Pancreas (tissue), 10 donors: ENCODE measurements around the gene ZMYND8. TPM values are rescaled to one million over a fixed set of nuclear protein-coding genes. Genes with fewer than 3 reads are reported as not detected.
"Not testable (repeated sequence)": the region's sequence is repeated elsewhere in the genome, so short reads cannot be mapped to it uniquely, and the experiment has no call there.

Experiments used
- ATAC-seq, 4 donors: fragments of 200-7000 bp; cut with Tn5 transposase; one replicate each; pipeline versions ENCODE4 v1.8.0 to v1.9.1; 2020; ENCODE audit warnings: mild to moderate bottlenecking in 4 of 4, moderate library complexity in 4 of 4
- DNase-seq, 6 donors: peaks; one replicate each; pipeline ENCODE4 v3.0.0-alpha.2; 2020
- FAIRE-seq: peaks from 2 replicates; lab custom pipeline; 2012; peaks lifted over from hg19 to GRCh38; lab: Jason Lieb, UNC
- H3K27ac ChIP-seq, 4 donors: fragments of 200-600 bp; sonication (generic); 1 replicate in 3 of 4; 2 replicates in 1 of 4; pipeline versions ENCODE4 v1.5.0 to v1.8.0; 2020
- H3K27me3 ChIP-seq, 4 donors: fragments of 200-600 bp; one replicate each; pipeline ENCODE4 v1.8.0; 2021
- H3K36me3 ChIP-seq, 3 donors: fragments of 200-600 bp; sonication (generic) in 1 of 3; one replicate each; pipeline versions ENCODE4 v1.5.0 to v1.8.0; 2020 to 2021
- H3K4me1 ChIP-seq, 3 donors: fragments of 200-600 bp; one replicate each; pipeline ENCODE4 v1.8.0; 2021
- H3K4me3 ChIP-seq, 4 donors: fragments of 200-600 bp; sonication (generic) in 2 of 4; one replicate each; pipeline versions ENCODE4 v1.5.0 to v1.8.0; 2020 to 2021
- H3K9me3 ChIP-seq, 4 donors: fragments of 200-600 bp; one replicate each; pipeline ENCODE4 v1.8.0; 2021
- CTCF ChIP-seq, 4 donors: fragments of 200-600 bp; sonication (generic) in 3 of 4; IDR thresholded peaks; one replicate each; pipeline versions ENCODE4 v1.5.0 to v1.8.0; 2021; ENCODE audit warnings: antibody characterized with exemption in 4 of 4
- WGBS, 2 donors: extraction: QIAGEN DNeasy Blood & Tissue Kit; methylation state at CpG; one replicate each; pipeline ENCODE4 v1.1.7; 2013; 5-methylcytosine and 5-hydroxymethylcytosine counted together
- intact Hi-C, 3 donors: fragments of 100-400 bp; cut with DNase I; formaldehyde crosslinking; loops; one replicate each; pipeline versions ENCODE4 v1.11.1 to v1.14.2; 2022
- polyA plus RNA-seq, 2 donors: library from polyadenylated mRNA; stranded (reverse); fragments of 200-250 nt; gene quantifications; one replicate each; pipeline ENCODE4 v1.2.3, GENCODE V29; 2013
- total RNA-seq, 6 donors: library from RNA; stranded (reverse); fragmentation: NEBNext Ultra II Directional in 4 of 6; extraction: Animal tissue kit (Norgen Biotek cat#: 25700) in 4 of 6; gene quantifications; one replicate each; pipeline versions ENCODE4 v1.2.1 to v1.2.4, GENCODE V29; 2021 to 2023
- donor health status: healthy with polysubstance abuse.
- donor health status: DM: no; HTN: no; CAD: no; lungs with moderate emphysema.
- donor health status: DM: no; HTN: no; CAD: no.
- donor health status: control.
- donor health status: control.
- donor health status: Bipolar disorder and iron deficiency.
- donor health status: DM: yes; HTN: yes; CAD: no.
- donor health status: DM: no; HTN: no; CAD: no.
- donor health status: DM: no; HTN: no; CAD: no.
- donor health status: DM: yes; HTN: yes; CAD: no.

The ZMYND8 gene
- total and polyA plus RNA-seq, 8 donors, result 10.8 to 25.6 (median 17.2) TPM

- ATAC-seq (no peak), DNase-seq (no peak), FAIRE-seq (no peak)
- intact Hi-C loops, result no loop called here
- H3K4me3 ChIP-seq, result no peak overlapping the region
- no peaks in the 10 kb centered on the region for H3K9me3 ChIP-seq
- no peaks in the 10 kb centered on the region for H3K36me3 ChIP-seq
- no peak overlapping the region for H3K27ac ChIP-seq
- TF ChIP-seq CTCF (IDR thresholded peaks at IDR 0.05), result no peak
- no peaks in the 10 kb centered on the region for H3K27me3 ChIP-seq
- H3K4me1 ChIP-seq, result peaks cover 0 to 5% (median 0%) of the 10 kb centered on the region in 3 donors
- 96 to 99% methylated on average over 6 of the region's 6 CpGs for WGBS, 2 donors
Measured at GRCh38 chr20:47391276-47392010, 34.9 kb upstream of the ZMYND8 start.

- Histone ChIP-seq H3K4me3 (no peak overlapping the region), H3K36me3 (no peaks in the 10 kb centered on the region), H3K4me1 (peaks cover 0 to 5% (median 0%) of the 10 kb centered on the region in 3 donors), H3K9me3 (no peaks in the 10 kb centered on the region), H3K27me3 (no peaks in the 10 kb centered on the region), H3K27ac (no peak overlapping the region)
- DNase-seq, result no peak
- TF ChIP-seq CTCF (IDR thresholded peaks at IDR 0.05), result no peak
- ATAC-seq, result no peak
- intact Hi-C loops, result loop anchor here in 2 of 3 donors (5.0 to 10.0 kb wide), 3 partner anchors 118 to 235 kb away; no protein-coding TSS in a partner anchor
- FAIRE-seq, result no peak
- 84 to 89% methylated on average over 6 of the region's 6 CpGs for WGBS, 2 donors
Measured at GRCh38 chr20:47389867-47390347, 33.4 kb upstream of the ZMYND8 start.

- H3K4me3 ChIP-seq, H3K9me3 ChIP-seq, H3K36me3 ChIP-seq, DNase-seq, H3K4me1 ChIP-seq, ATAC-seq, FAIRE-seq, H3K27me3 ChIP-seq, H3K27ac ChIP-seq: not testable (repeated sequence)
- intact Hi-C loops, result loop anchor here in 2 of 3 donors (5.0 to 10.0 kb wide), 3 partner anchors 114 to 239 kb away; no protein-coding TSS in a partner anchor
- 95 to 100% methylated on average over 5 of the region's 5 CpGs for WGBS, 2 donors
Measured at GRCh38 chr20:47385968-47386367, 29.5 kb upstream of the ZMYND8 start.

GRCh38 chr20:47382746-47383415 lies 26.4 kb upstream of the ZMYND8 start:
- no peak for DNase-seq
- H3K4me1 ChIP-seq, result peaks cover 0 to 8% (median 0%) of the 10 kb centered on the region in 3 donors
- no peaks in the 10 kb centered on the region for H3K27me3 ChIP-seq
- H3K9me3 ChIP-seq, result no peaks in the 10 kb centered on the region
- H3K27ac ChIP-seq, result no peak overlapping the region
- H3K36me3 ChIP-seq, result no peaks in the 10 kb centered on the region
- no peak for ATAC-seq
- no peak for TF ChIP-seq CTCF (IDR thresholded peaks at IDR 0.05)
- 88 to 89% methylated on average over 5 of the region's 5 CpGs for WGBS, 2 donors
- H3K4me3 ChIP-seq, result no peak overlapping the region
- intact Hi-C loops, result loop anchor here in 2 of 3 donors (5.0 to 10.0 kb wide), 4 partner anchors 106 to 242 kb away; no protein-coding TSS in a partner anchor
- FAIRE-seq, result no peak

- intact Hi-C loops, result loop anchor here in 2 of 3 donors (5.0 to 10.0 kb wide), 4 partner anchors 103 to 244 kb away; no protein-coding TSS in a partner anchor
- ATAC-seq (peak; percentile 32 to 55 (median 42)), DNase-seq (no peak), FAIRE-seq (no peak)
- Histone ChIP-seq H3K27me3 (no peaks in the 10 kb centered on the region), H3K4me3 (no peak overlapping the region), H3K9me3 (no peaks in the 10 kb centered on the region), H3K36me3 (no peaks in the 10 kb centered on the region), H3K27ac (peak overlapping the region in 2 of 4 donors; percentile 7 to 55), H3K4me1 (peaks cover 0 to 8% (median 0%) of the 10 kb centered on the region in 3 donors)
- 28 to 31% methylated on average over 4 of the region's 4 CpGs for WGBS, 2 donors
- no peak for TF ChIP-seq CTCF (IDR thresholded peaks at IDR 0.05)
Measured at GRCh38 chr20:47380481-47380880, 24.0 kb upstream of the ZMYND8 start.
